Measurements from ENCODE around the gene LRRC8D.

GRCh38 chr1:89872567-89872966, 51.7 kb downstream of the LRRC8D start:
- TF ChIP-seq ZNF274 (IDR thresholded peaks at IDR 0.05; ENCODE audit: low read depth, low read length) (no peak), SUZ12 (IDR thresholded peaks at IDR 0.05; ENCODE audit: extremely low read depth, insufficient read depth, insufficient read length) (no peak)
